Mucosa of descending colon (tissue), 3 donors: Measurements from ENCODE around the gene KANK2. TPM values are rescaled to one million over a fixed set of nuclear protein-coding genes. Genes with fewer than 3 reads are reported as not detected.

Source experiments
- ATAC-seq: fragments of 200-7000 bp; cut with Tn5 transposase; one replicate; pipeline ENCODE4 v1.9.1; 2020; ENCODE audit warnings: mild to moderate bottlenecking, moderate library complexity
- DNase-seq, 3 donors: peaks; one replicate each; pipeline ENCODE4 v3.0.0-alpha.2; 2020
- H3K36me3 ChIP-seq: fragments of 200-600 bp; one replicate; pipeline ENCODE4 v1.8.0; 2021; ENCODE audit warnings: low read depth, mild to moderate bottlenecking
- H3K4me1 ChIP-seq: fragments of 200-600 bp; one replicate; pipeline ENCODE4 v1.8.0; 2021; ENCODE audit warnings: low read depth, mild to moderate bottlenecking
- H3K4me3 ChIP-seq: fragments of 200-600 bp; one replicate; pipeline ENCODE4 v1.8.0; 2021; ENCODE audit warnings: mild to moderate bottlenecking
- H3K9me3 ChIP-seq: fragments of 200-600 bp; one replicate; pipeline ENCODE4 v1.8.0; 2021; ENCODE audit warnings: mild to moderate bottlenecking
- intact Hi-C, 2 donors: fragments of 100-400 bp; cut with DNase I in 1 of 2; cut with micrococcal nuclease in 1 of 2; formaldehyde crosslinking; loops; one replicate each; pipeline versions ENCODE4 v1.11.0 to v1.11.1; 2022; cut with DNase I, micrococcal nuclease
- total RNA-seq, 3 donors: library from RNA; stranded (reverse); fragmentation: NEBNext Ultra II Directional in 2 of 3; extraction: Animal tissue kit (Norgen Biotek cat#: 25700) in 2 of 3; gene quantifications; one replicate each; pipeline versions ENCODE4 v1.2.1 to v1.2.4, GENCODE V29; 2021 to 2023
- TF ChIP-seq, protein P1 (sequence below): fragments of 200-600 bp; IDR thresholded peaks from one replicate; pipeline ENCODE4 v1.8.0; 2022; ENCODE audit warnings: antibody characterized with exemption, mild to moderate bottlenecking
- donor health status: DM: no; HTN: no; CAD: no; lungs with moderate emphysema.
- donor health status: DM: no; HTN: no; CAD: no.
- donor health status: DM: no; HTN: yes; CAD: no.

KANK2 gene
- total RNA-seq, 3 donors from 2014 or later: 28.0 to 562 (median 77.5) TPM

DNA sequence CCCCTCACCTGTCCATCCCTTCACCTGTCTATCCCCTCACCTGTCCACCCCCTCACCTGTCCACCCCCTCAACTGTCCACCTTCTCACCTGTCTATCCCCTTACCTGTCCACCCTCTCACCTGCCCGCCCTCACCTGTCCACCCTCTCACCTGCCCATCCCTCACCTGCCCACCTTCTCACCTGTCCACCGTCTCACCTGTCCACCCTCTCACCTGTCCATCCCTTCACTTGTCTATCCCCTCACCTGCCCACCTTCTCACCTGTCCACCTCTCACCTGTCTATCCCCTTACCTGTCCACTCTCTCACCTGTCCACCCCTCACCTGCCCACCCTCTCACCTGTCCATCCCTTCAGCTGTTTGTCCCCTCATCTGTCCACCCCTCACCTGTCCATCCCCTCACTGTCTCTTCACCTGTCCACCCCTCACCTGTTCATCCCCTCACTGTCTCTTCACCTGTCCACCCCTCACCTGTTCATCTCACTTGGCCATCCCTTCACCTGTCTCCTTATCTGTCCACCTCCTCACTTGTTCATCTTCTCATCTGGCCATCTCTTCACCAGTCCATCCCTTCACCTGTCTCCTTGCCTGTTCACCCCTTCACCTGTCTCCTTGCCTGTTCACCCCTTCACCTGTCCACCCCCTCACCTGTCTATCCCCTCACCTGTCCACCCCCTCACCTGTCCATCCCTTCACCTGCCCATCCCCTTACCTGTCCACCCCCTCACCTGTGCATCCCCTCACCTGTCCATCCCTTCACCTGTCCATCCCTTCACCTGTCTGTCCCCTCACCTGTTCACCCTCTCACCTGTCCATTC, 12.7 kb upstream of the KANK2 start:
- intact Hi-C loops: no loop called here
- TF ChIP-seq, protein P1, sequence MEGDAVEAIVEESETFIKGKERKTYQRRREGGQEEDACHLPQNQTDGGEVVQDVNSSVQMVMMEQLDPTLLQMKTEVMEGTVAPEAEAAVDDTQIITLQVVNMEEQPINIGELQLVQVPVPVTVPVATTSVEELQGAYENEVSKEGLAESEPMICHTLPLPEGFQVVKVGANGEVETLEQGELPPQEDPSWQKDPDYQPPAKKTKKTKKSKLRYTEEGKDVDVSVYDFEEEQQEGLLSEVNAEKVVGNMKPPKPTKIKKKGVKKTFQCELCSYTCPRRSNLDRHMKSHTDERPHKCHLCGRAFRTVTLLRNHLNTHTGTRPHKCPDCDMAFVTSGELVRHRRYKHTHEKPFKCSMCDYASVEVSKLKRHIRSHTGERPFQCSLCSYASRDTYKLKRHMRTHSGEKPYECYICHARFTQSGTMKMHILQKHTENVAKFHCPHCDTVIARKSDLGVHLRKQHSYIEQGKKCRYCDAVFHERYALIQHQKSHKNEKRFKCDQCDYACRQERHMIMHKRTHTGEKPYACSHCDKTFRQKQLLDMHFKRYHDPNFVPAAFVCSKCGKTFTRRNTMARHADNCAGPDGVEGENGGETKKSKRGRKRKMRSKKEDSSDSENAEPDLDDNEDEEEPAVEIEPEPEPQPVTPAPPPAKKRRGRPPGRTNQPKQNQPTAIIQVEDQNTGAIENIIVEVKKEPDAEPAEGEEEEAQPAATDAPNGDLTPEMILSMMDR: no peak
- no peak for ATAC-seq
- no peak for DNase-seq
- Histone ChIP-seq H3K9me3 (no peaks in the 10 kb centered on the region), H3K4me1 (no peaks in the 10 kb centered on the region), H3K4me3 (no peak overlapping the region), H3K36me3 (no peaks in the 10 kb centered on the region)

GRCh38 chr19:11208561-11209471, 11.5 kb upstream of the KANK2 start:
- H3K36me3 ChIP-seq: no peaks in the 10 kb centered on the region
- intact Hi-C loops: no loop called here
- no peak for ATAC-seq

GRCh38 chr19:11205939-11206570, 8.7 kb upstream of the KANK2 start:
- intact Hi-C loops: loop anchor here in 1 of 2 donors (2.0 kb wide), 1 partner anchor 69 kb away; no protein-coding TSS in a partner anchor
- Histone ChIP-seq H3K9me3 (no peaks in the 10 kb centered on the region), H3K36me3 (no peaks in the 10 kb centered on the region), H3K4me3 (no peak overlapping the region), H3K4me1 (no peaks in the 10 kb centered on the region)
- ATAC-seq: no peak
- DNase-seq: no peak
- TF ChIP-seq, protein P1: no peak

More at GRCh38 chr19:11208561-11209471, 11.5 kb upstream of the KANK2 start:
- TF ChIP-seq, protein P1: no peak
- H3K4me1 ChIP-seq: no peaks in the 10 kb centered on the region
- no peaks in the 10 kb centered on the region for H3K9me3 ChIP-seq
- H3K4me3 ChIP-seq: no peak overlapping the region
- DNase-seq: no peak

- no peak for ATAC-seq
Observed at GRCh38 chr19:11204943-11205349, 7.6 kb upstream of the KANK2 start.

More at GRCh38 chr19:11204943-11205349, 7.6 kb upstream of the KANK2 start:
- Histone ChIP-seq H3K9me3 (no peaks in the 10 kb centered on the region), H3K4me1 (no peaks in the 10 kb centered on the region), H3K36me3 (no peaks in the 10 kb centered on the region), H3K4me3 (no peak overlapping the region)
- TF ChIP-seq, protein P1: no peak
- intact Hi-C loops: loop anchor here (2.0 to 5.0 kb wide), 2 partner anchors 68 kb away; no protein-coding TSS in a partner anchor
- DNase-seq: no peak
